NT2/D1 (cell line): ENCODE measurements around the gene FGFR2.

ENCODE experiments used
- SUZ12 ChIP-seq: IDR thresholded peaks from 2 replicates; pipeline ENCODE4 v1.6.1; 2011; ENCODE audit not compliant: insufficient read length, insufficient read depth; ENCODE audit errors: extremely low read depth
- YY1 ChIP-seq: IDR thresholded peaks from 2 replicates; pipeline ENCODE4 v1.6.1; 2011; ENCODE audit not compliant: insufficient read length, insufficient read depth
- ZNF274 ChIP-seq: IDR thresholded peaks from 2 replicates; pipeline ENCODE4 v1.6.1; 2011; ENCODE audit warnings: mild to moderate bottlenecking, low read depth, low read length

GRCh38 chr10:121514141-121514865 lies 83.9 kb downstream of the FGFR2 start:
- TF ChIP-seq YY1, result no peak
- no peak for TF ChIP-seq ZNF274
- no peak for TF ChIP-seq SUZ12
